HFFc6 (cell line): ENCODE data around the gene HDAC5. TPM values are rescaled to one million over a fixed set of nuclear protein-coding genes. Genes with fewer than 3 reads are reported as not detected.

Experiments
- DNase-seq: peaks from one replicate; pipeline ENCODE4 v3.0.0-alpha.2; 2018
- H3K27ac Mint-ChIP-seq: 2 replicates; pipeline ENCODE4 v1.8.0; 2020; ENCODE audit warnings: mild to moderate bottlenecking, mixed read lengths
- H3K27me3 Mint-ChIP-seq: 2 replicates; pipeline ENCODE4 v1.8.0; 2021; ENCODE audit warnings: mild to moderate bottlenecking, moderate library complexity, mixed read lengths; ENCODE audit not compliant: insufficient read depth
- H3K36me3 Mint-ChIP-seq: 2 replicates; pipeline ENCODE4 v1.8.0; 2021; ENCODE audit warnings: low read depth, mixed read lengths
- H3K4me1 Mint-ChIP-seq: 2 replicates; pipeline ENCODE4 v1.8.0; 2020; ENCODE audit warnings: low read depth, mixed read lengths
- H3K4me3 Mint-ChIP-seq: 2 replicates; pipeline ENCODE4 v1.8.0; 2020; ENCODE audit warnings: mild to moderate bottlenecking, moderate library complexity, mixed read lengths
- H3K9me3 Mint-ChIP-seq: 2 replicates; pipeline ENCODE4 v1.8.0; 2020; ENCODE audit warnings: mild to moderate bottlenecking, mixed read lengths
- long read RNA-seq: library from polyadenylated mRNA; unstranded; transcript quantifications from one replicate; pipeline ENCODE4 v2.0.0, GENCODE V29; 2019
- total RNA-seq, 6 experiments: library from RNA; stranded (reverse); fragmentation: NEBNext Ultra II Directional; extraction: Animal tissue kit (Norgen Biotek cat#: 25700); gene quantifications; 2 replicates in 1 of 6; 3 replicates in 5 of 6; pipeline ENCODE4 v1.2.3, GENCODE V29; 2021
- TF ChIP-seq, protein P1 (sequence below): fragments of 200-600 bp; sonication (generic); IDR thresholded peaks from 2 replicates; pipeline ENCODE4 v1.5.0; 2021; ENCODE audit warnings: antibody characterized with exemption, mild to moderate bottlenecking

HDAC5 gene
- 10 to 100 TPM; 63.4 to 87.4 (median 78.7) TPM for total RNA-seq
- long read RNA-seq, full-length matches to known transcripts: 8 of 41 reads
- long read RNA-seq, partial matches to known transcripts: 16 of 41 reads
- long read RNA-seq, other reads (novel, unspliced or antisense): 17 of 41 reads

DNA sequence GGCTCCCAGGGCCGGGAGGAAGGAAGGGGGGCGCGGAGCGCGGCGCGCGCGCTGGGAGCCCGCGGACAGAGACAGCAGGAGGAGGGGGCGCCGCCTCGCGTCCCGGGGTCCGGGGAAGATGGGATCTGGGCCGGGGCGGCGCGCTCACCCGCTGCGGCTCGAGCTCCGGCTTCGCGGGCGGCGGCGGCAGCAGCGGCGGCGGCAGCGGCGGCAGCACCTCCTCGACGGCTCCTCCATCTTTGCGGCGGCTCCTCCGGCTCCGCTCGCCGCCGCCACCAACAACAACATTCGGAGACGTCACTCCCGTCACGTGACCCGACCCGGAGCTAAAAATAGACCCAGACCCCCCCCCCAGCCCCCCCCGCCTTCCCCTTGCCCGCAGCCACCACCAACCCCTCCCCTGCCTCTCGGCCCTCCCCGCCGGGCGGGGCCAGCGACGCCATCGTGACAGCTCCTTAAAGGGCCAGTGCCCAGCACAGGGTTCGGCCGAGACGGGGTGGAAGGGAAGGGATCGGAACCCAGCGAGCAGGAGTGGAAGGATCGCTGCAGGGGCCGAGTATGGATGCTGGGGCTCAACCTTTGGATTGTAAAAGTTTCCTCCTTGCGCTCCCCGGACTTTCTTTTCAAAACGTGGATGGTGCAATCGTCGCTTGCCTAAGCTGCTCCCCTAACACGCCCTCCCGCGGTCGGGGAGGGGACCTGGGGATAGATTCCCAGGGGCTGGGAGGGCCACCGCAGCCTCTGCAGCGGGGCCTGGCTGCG, at the start of gene HDAC5:
TSS of gene HDAC5 (minus strand) at position 286 of the 762 bp plus-strand sequence. CDS start 6,126 bp downstream, outside the sequence.
- Mint-ChIP-seq H3K9me3 (no peaks in the 10 kb centered on the region), H3K4me1 (peaks cover 24% of the 10 kb centered on the region), H3K27ac (peak within 1 kb of the TSS; percentile 99), H3K36me3 (no peaks in the 10 kb centered on the region), H3K4me3 (peak within 1 kb of the TSS; percentile 95), H3K27me3 (no peaks in the 10 kb centered on the region; the same call in 1 of the 2 replicates)
- DNase-seq: peak; percentile 88
- TF ChIP-seq, protein P1, sequence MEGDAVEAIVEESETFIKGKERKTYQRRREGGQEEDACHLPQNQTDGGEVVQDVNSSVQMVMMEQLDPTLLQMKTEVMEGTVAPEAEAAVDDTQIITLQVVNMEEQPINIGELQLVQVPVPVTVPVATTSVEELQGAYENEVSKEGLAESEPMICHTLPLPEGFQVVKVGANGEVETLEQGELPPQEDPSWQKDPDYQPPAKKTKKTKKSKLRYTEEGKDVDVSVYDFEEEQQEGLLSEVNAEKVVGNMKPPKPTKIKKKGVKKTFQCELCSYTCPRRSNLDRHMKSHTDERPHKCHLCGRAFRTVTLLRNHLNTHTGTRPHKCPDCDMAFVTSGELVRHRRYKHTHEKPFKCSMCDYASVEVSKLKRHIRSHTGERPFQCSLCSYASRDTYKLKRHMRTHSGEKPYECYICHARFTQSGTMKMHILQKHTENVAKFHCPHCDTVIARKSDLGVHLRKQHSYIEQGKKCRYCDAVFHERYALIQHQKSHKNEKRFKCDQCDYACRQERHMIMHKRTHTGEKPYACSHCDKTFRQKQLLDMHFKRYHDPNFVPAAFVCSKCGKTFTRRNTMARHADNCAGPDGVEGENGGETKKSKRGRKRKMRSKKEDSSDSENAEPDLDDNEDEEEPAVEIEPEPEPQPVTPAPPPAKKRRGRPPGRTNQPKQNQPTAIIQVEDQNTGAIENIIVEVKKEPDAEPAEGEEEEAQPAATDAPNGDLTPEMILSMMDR: peak; percentile 76

DNA sequence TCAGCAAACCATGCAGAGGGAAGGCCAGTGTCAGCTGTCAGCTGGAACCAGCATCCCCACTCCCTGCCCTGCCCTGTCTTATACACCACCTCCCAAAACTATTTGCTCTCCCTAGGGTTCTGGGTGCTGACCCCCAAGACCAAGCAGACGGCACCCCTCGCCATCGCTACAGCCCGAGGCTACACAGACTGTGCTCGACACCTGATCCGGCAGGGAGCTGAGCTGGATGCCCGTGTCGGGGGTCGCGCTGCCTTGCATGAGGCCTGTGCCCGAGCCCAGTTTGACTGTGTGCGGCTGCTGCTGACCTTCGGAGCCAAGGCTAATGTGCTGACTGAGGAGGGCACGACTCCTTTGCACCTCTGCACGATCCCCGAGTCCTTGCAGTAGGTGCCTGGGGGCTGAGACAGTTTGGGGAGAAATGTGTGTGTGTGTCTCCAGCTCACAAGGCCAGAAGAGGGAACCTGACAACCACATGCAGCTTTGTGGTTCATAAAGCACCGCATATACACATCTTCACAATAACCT, 48.6 kb upstream of the HDAC5 start:
- no peaks in the 10 kb centered on the region for H3K9me3 Mint-ChIP-seq
- H3K27me3 Mint-ChIP-seq: peaks cover 2% of the 10 kb centered on the region; the same call in 1 of the 2 replicates
- H3K4me1 Mint-ChIP-seq: peaks cover 21% of the 10 kb centered on the region
- no peak overlapping the region for H3K4me3 Mint-ChIP-seq
- no peak for DNase-seq
- no peak overlapping the region for H3K27ac Mint-ChIP-seq
- H3K36me3 Mint-ChIP-seq: peaks cover 3% of the 10 kb centered on the region; the same call in 1 of the 2 replicates
- TF ChIP-seq, protein P1: no peak

DNA sequence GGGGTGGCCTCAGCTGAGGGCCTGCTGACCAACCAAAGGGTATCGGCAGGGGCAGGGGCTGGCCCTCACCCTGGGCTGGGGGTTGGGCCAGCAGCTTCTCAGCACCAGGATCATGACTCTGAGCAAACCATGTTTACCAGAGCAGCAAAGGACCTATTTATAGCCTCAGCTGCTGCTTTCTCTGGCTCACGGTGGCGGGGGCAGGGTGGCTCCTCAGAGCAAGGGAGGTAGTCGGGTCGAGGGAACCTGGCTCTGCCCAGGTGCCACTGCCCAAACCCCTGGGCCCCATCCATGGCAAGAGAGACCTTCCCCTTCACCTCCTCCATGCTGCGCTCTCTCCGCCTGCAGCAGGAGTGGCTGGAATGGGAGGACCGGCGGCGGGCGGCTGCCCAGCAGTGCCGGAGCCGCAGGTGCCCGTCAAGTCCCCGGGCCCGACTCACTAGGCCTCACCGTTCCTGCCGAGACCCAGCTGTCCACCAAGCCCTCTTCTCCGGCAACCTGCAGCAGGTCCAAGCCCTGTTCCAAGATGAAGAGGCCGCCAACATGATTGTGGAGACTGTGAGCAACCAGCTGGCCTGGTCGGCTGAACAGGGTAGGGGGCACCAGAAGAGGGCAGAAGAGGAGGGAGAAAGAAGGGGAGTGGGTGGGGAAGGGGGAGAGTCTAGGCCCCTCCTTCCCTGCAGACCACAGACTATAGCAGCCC, 47.2 kb upstream of the HDAC5 start, which contains the start of gene ASB16:
TSS of gene ASB16 (plus strand) at position 206 of the 703 bp plus-strand sequence. CDS start at position 292, 86 bp downstream.
- peak within 1 kb of the TSS; percentile 9; the same call in 1 of the 2 replicates for H3K4me3 Mint-ChIP-seq
- TF ChIP-seq, protein P1: no peak
- peaks cover 2% of the 10 kb centered on the region; the same call in 1 of the 2 replicates for H3K27me3 Mint-ChIP-seq
- no peaks in the 10 kb centered on the region; the same call in 1 of the 2 replicates for H3K36me3 Mint-ChIP-seq
- DNase-seq: peak; percentile 16
- H3K9me3 Mint-ChIP-seq: no peaks in the 10 kb centered on the region
- H3K4me1 Mint-ChIP-seq: peaks cover 21% of the 10 kb centered on the region
- H3K27ac Mint-ChIP-seq: no peak within 1 kb of the TSS

DNA sequence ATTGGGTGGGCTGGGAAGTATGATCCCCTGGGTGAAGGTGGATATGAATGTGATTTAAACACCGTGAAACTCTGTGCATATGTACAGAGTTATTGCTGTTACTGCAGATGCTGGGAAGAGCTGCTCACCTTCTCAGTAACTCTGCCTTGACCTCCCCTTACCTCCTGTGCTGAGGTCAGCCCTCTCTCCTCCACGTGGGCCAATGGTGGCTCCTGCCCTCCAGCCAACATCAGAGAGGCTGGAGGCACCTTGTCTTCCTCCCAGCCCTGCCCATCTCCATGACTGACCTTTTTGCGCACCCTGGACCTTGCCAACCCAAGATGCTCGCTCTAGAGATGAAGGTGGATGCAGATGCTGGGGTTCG, 46.7 kb upstream of the HDAC5 start:
- no peak for DNase-seq
- peak overlapping the region; percentile 3; the same call in 1 of the 2 replicates for H3K4me3 Mint-ChIP-seq

More for the DNA sequence above, 46.7 kb upstream of the HDAC5 start:
- Mint-ChIP-seq H3K27me3 (peaks cover 2% of the 10 kb centered on the region; the same call in 1 of the 2 replicates), H3K36me3 (no peaks in the 10 kb centered on the region; the same call in 1 of the 2 replicates), H3K9me3 (no peaks in the 10 kb centered on the region), H3K4me1 (peaks cover 21% of the 10 kb centered on the region), H3K27ac (no peak overlapping the region)
- TF ChIP-seq, protein P1: no peak
